Adrenal gland (tissue), 5 donors: ENCODE results near the gene CRYGN.

Source experiments
- POLR2A ChIP-seq, 2 donors: fragments of 450-650 bp; IDR thresholded peaks; one replicate each; pipeline ENCODE4 v1.6.1; 2017; ENCODE audit warnings: antibody characterized with exemption in 2 of 2, mild to moderate bottlenecking in 2 of 2, moderate library complexity in 1 of 2
- TF ChIP-seq, protein P1 (sequence below), 6 experiments: fragments of 450-650 bp in 4 of 6; fragments of 200-600 bp in 2 of 6; sonication (generic) in 1 of 6; IDR thresholded peaks; 1 replicate in 5 of 6; 2 replicates in 1 of 6; pipeline versions ENCODE4 v1.5.1 to v1.8.0; 2016 to 2021; ENCODE audit warnings: antibody characterized with exemption in 6 of 6, mild to moderate bottlenecking in 2 of 6, moderate library complexity in 1 of 6
- donor health status: DM: no; HTN: no; CAD: no.

DNA sequence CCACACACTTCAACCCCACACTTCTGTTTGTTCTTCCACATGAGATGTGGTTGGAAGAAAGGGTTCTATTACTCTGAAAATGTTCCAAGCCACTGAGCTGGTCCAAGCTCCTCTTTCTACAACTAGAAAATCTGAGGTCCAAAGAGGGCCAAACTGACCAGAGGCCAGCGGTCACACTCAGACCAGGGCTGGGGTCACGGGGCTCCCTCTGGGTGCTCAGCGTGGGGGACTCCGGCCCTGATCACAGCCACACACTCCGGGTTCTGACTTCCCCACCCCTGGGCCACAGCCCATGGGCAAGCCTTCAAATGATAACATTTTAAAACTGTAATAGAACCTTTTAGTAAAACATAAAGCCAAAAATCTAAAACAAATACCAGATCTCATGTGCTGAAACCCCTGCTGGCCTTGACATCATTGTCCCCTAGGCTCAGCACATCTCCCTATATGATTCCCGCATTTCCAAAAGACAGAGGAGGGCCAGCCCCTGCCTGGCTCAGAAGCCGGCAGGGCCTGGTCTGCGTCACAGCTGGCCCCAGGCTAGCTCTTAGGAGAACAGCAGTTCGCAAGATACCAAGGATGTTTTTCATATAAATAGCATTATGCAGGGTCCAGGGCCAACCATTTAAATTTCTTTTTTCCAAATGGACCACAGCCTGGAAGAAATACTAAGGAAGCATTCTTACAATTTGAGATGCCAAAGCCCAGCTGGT lies 3.3 kb downstream of the CRYGN start:
- TF ChIP-seq, protein P1, sequence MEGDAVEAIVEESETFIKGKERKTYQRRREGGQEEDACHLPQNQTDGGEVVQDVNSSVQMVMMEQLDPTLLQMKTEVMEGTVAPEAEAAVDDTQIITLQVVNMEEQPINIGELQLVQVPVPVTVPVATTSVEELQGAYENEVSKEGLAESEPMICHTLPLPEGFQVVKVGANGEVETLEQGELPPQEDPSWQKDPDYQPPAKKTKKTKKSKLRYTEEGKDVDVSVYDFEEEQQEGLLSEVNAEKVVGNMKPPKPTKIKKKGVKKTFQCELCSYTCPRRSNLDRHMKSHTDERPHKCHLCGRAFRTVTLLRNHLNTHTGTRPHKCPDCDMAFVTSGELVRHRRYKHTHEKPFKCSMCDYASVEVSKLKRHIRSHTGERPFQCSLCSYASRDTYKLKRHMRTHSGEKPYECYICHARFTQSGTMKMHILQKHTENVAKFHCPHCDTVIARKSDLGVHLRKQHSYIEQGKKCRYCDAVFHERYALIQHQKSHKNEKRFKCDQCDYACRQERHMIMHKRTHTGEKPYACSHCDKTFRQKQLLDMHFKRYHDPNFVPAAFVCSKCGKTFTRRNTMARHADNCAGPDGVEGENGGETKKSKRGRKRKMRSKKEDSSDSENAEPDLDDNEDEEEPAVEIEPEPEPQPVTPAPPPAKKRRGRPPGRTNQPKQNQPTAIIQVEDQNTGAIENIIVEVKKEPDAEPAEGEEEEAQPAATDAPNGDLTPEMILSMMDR (IDR thresholded peaks at IDR 0.05): no peak
- no peak for TF ChIP-seq POLR2A (IDR thresholded peaks at IDR 0.05)
